DMS114 treated with DMSO at 0.1 percent for 48 hours (cell line): Measurements from ENCODE around the gene TCAF2.
"Not testable (repeated sequence)": the region's sequence is repeated elsewhere in the genome, so short reads cannot be mapped to it uniquely, and the experiment has no call there.

Source experiments
- DNase-seq: peaks from one replicate; lab custom pipeline; 2025; ENCODE audit not compliant: unreplicated experiment; lab: John Stamatoyannopoulos, UW

The TCAF2 gene

DNA sequence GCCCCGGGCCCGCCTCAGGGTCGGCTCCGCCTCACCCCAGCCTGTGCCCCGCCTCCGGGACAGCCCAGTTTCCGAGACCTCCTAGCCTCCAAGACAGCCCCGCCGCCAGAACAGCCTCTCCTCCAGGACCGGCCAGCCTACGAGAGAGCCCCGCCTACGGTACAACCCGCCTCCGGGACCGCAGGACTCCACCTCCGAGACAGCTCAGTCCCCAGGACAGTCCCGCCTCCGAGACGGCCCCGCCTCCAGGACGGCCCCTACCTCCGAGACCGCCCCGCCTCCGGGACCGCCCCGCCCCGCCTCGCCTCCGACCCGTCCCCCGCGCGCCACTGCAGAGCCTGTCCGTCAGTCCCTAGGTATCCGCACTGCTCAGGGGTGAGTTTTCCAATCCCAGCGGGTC lies at the start of gene TCAF2:
Gene TCAF2 (plus strand): TSS at position 329 of the 400 bp plus-strand sequence.
- not testable (repeated sequence) for DNase-seq

GRCh38 chr7:143571501-143571900 lies 49.3 kb upstream of the TCAF2 start, which contains the start of gene CTAGE15:
TSS of gene CTAGE15 (plus strand) at chr7:143571801. CDS start at chr7:143571818, 17 bp downstream.
- DNase-seq, result not testable (repeated sequence)

- DNase-seq, result not testable (repeated sequence)
Observed at GRCh38 chr7:143588183-143588582, 32.6 kb upstream of the TCAF2 start.

DNA sequence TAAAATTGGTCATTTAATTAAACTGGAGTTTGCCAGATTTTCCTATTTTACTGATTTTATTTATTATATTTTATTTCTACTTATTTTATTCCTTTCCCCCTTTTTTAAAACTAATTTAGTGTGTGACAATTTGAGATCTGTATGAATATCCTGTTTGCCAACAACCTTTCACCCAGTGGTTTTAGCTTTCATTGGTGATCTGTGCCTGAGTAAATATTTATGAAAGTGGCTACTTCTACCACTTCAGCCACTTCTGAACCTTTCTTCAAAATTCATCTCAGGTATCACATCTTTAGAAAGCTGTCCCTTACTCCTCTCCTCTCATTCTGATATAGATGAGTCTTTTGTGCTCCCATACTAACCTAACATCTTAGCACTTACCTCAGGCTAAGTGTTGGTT lies 30.9 kb upstream of the TCAF2 start:
- DNase-seq, result not testable (repeated sequence)

DNA sequence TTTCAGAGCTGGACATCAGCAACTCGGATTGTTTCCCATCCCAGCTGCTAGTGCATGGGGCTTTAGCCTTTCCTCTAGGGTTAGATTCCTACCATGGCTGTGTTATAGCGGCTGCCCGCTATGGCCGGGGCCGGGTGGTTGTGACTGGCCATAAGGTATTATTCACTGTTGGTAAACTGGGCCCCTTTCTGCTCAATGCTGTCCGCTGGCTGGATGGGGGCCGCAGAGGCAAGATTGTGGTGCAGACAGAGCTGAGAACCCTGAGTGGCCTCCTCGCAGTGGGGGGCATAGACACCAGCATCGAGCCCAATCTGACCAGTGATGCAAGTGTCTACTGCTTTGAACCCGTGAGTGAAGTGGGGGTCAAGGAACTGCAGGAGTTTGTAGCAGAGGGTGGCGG lies 22.7 kb upstream of the TCAF2 start:
- DNase-seq, result not testable (repeated sequence)

DNA sequence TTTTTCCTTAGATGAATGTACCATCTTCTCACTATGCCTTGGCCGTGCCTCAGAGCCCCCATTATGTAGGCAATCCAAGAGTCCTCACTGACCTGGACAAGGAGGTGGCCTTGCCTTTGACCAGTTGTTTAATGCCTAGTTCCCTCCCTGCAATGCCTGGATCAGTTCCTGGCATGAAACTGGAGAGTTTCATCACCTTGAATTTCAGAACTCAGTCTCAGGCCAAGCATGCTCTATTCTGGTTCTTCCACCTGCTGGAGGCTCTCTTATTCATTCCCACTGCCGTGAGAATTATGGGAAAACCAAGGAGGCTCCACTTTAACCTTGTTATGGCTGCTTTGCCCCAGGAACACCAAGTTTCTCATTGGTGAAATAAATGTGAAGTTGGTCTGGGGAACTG lies 17.2 kb upstream of the TCAF2 start:
- DNase-seq, result not testable (repeated sequence)

DNA sequence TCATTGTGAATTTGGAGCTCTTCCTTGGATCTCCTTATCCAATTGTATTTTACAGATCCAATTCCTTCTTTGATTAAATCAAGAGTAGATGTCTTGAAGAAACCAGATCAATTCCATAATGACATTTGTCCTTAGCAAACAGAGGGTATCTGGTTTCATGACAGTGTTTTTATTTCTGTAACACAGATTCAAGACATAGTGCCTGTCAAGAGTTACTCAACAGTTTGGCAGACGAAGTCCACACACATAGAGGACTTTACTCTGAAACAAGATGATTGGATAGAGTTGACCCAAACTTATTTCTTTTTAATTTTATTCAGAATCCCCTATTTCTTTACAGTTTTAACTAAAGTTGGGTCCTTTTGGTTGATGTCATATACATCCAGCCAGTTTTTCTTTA lies 14.7 kb upstream of the TCAF2 start:
- not testable (repeated sequence) for DNase-seq

GRCh38 chr7:143615545-143615944 lies 5.2 kb upstream of the TCAF2 start:
- DNase-seq, result not testable (repeated sequence)

DNA sequence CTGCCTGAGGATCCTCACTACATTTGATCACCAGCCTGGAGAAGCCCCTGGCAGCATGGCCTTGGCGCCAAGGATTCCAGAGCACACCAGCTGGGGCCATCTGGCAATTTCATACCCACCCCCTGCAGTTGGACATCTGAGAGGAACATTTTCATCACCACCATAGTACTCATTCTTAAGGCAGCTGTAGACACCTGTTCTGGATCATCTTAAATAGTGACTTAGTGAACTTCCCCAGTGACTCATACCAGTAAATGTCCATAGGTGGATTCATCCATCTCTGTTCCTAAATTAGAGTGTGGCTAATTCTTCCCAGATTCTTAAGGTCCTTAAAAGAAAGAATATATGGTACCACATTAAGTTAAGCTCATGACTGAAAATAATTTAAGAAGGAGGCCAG lies 3.6 kb upstream of the TCAF2 start:
- DNase-seq, result not testable (repeated sequence)

- not testable (repeated sequence) for DNase-seq
Observed at GRCh38 chr7:143620058-143620457, 716 bp upstream of the TCAF2 start.

DNA sequence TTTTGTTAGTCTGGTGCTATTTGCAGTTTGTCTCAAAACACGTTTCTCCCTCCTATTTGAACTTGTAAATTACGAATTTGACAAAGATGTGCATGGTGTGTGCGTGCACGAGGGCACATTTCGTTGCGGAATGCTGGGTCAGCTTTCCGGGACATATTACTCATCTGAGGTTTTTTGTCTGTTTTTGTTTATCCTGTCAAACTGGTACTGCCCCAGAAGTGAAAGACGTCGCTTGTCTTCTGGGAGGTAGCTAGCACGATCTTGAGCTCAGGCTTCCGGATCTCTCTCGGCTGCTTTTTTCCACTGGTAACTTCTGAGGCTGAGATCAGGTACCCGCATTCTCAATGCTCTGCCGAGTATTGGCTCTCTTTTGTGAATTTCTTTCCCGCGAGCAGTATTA lies 401 bp downstream of the TCAF2 start:
- not testable (repeated sequence) for DNase-seq

DNA sequence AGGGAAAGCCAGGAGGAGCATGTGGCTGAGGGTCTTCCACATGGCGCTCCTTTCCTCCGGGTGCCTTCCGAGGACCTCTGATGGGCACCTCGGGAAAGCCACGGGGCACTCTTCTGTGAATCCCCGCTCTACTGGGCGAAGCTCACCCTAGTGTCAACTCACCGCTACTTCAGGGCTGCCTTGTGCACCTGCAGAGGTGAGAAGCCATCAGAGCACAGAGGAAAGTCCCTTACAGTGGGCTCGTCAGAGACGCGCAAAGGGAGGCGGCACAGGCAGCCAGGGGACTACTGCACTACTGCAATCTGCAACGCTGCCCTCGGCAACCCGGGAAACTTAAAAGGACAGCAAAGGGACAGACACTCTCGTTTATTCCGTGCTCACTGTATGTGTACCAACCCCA lies 1.4 kb downstream of the TCAF2 start:
- not testable (repeated sequence) for DNase-seq

DNA sequence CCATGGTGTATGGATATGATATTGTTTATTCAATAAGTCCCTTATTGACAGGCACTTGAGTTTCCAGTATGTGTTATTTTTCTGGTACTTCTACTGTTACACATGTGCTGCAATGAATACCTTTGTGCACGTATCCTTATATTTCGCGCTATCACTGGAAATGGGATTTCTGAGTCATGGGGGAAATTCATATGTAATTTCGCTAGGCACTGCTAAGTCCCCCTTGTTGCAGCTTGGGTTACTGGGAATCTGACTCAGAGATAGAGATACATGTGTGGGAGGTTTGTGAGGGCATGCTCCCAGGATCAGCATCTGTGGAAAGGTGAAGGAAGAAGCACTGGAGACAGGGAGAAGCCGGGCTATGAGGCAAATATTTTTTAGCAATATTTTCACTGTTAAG lies 9.9 kb downstream of the TCAF2 start:
- DNase-seq, result not testable (repeated sequence)

DNA sequence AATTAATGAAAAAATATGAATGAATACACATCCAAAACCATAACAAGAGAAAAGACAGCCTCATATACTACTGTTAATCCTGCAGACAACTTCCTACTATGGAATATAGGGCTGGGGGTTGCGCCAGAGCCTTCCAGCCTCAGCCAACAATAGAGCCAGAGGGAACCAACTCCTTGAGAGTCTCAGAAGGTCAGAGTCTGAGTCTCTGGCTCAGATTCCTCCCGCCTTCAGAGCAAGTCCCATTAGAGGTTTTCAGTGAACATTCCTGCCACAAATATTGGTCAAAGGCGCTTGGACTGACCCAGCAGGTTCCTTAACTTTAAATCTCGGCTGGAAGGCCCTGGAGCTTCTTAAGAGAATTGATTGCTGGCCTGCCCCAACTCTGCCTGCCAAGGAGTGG lies 11.7 kb downstream of the TCAF2 start:
- DNase-seq, result not testable (repeated sequence)

DNA sequence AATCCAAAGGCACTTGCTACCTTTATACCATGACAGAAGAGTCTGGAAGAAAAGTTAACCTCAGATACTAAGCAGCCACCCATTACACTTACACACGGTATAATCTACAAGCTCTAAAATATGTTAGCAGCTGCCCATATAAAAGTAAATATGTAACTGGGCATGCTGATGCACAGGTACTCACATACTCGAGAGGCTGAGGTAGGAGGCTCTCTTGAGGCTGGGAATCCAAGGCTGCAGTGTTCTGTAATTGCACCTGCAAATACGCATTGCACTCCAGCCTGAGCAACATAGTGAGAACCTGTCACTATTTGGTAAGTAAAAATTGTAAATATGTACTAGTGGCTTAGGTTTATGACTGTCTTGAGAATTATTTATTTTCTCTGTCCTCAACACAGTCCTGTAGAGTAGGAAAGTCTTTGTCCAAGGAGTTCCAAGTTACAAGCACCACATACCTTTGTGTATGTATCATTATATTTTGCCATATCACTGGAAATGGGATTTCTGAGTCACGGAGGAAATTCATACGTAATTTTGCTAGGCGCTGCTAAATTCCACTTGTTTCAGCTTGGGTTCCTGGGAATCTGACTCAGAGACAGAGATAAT lies 12.3 kb downstream of the TCAF2 start:
- DNase-seq, result not testable (repeated sequence)

DNA sequence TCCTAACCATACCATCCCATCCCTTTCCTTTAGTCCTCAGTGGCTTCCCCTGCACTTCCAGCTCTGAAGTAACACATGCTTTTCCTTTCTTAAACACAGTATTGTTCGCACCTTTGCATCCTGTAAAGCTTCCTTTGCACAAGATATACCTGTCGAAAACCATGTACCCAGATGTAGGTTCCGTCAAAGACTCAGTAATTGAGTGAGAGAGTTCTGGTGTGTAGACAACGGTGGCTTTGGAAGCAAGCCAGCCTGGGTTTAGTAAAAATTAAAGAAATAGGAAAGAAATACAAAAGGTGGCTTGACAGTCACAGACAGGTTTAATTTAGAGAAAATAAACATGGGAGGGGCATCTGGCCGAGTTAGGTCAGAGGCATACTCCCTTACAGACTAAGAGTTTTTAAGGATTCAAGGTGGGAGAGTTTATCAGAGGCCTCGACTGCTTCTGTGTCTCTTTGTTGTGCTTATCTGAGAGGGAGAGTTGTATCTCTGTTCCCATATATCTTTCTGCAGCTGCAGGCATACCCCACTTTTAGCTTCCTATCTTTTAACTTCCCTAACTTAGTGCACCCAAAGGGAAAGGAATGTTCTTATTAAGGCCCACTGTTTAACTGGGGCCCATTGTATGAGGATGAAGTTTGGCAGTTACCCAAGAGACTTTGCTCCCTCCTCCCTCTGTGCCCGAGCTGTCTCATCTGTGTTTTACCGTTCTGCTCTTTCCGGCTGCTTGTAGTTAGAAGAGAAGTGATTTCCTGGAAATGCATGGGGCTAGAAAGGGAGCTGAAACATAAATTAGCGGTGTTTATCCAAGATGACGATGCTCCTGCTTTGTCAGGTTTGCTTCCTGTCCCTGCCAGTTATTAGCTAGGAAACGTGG lies 14.8 kb downstream of the TCAF2 start:
- DNase-seq, result not testable (repeated sequence)

GRCh38 chr7:143639372-143639771 lies 18.6 kb downstream of the TCAF2 start:
- not testable (repeated sequence) for DNase-seq

GRCh38 chr7:143640528-143641189 lies 19.9 kb downstream of the TCAF2 start:
- not testable (repeated sequence) for DNase-seq

- not testable (repeated sequence) for DNase-seq
Observed at GRCh38 chr7:143646598-143646997, 25.8 kb downstream of the TCAF2 start.

GRCh38 chr7:143649902-143650301 lies 29.1 kb downstream of the TCAF2 start:
- DNase-seq, result not testable (repeated sequence)

DNA sequence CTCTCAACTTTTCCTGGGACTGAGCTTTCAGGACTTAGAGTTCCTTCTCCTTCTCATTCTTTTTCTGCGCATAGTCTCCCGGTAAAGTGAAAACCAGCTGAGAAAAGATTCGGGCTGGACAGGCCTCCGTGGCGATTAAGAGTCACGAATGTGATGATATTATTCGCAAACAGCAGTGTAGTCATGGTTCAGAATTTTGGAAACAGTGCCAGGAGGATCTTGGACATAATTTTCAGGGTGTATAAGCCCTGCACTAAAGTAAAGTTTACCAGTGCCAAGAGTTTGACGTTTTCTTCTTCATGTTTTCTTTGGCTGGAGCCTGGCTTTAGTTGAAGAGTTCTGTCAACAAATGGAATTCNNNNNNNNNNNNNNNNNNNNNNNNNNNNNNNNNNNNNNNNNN lies 29.7 kb downstream of the TCAF2 start:
- not testable (repeated sequence) for DNase-seq
